ENCODE results near the gene PRDM16.
A peak's percentile ranks its signal among the peaks of the same experiment; 100 is the strongest.

Gene PRDM16

DNA sequence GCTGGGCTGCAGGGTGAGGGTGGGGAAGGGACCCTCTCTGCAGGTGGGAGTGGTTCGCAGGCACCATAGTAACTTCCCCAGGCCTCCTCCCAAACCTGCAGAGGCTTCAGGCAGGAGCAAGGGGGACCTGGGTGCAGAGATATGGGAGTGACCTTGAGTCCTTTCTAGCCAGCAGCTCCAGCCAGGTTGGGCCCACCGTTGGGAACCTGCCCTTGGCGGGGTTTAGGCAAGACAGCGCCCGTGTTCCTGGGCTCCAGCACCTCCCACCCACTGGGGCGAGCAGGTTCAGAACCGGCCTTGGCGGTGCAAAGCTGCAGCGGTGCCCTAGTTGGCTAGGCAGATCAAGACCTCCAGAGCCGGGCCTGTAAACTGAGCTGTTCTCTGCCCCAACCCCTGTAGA is 2.2 kb upstream of the PRDM16 start:
- DNase-seq (ENCODE audit: low spot score), result no peak
- Histone ChIP-seq H3K79me1 (ENCODE audit: low read depth, low read length) (peaks cover 6% of the 10 kb centered on the region), H3K23ac (ENCODE audit: low read depth, low read length, poor library complexity) (peak overlapping the region; percentile 97), H3K36me3 (replicated peaks in 1 of 2; ENCODE audit: control insufficient read depth in 2 of 2, insufficient read depth in 2 of 2, low read length in 2 of 2) (no peaks in the 10 kb centered on the region), H2AFZ (ENCODE audit: low read length) (no peak overlapping the region), H3K27me3 (ENCODE audit: control insufficient read depth in 3 of 3, insufficient read depth in 3 of 3, low read depth in 1 of 3, low read length in 3 of 3) (peaks cover 46 to 91% (median 82%) of the 10 kb centered on the region in 3 experiments), H3K14ac (ENCODE audit: low read length) (peak overlapping the region; percentile 84), H3K4ac (ENCODE audit: low read length) (no peak overlapping the region), H3K9me3 (replicated peaks in 1 of 2; ENCODE audit: control insufficient read depth in 2 of 2, insufficient read depth in 1 of 2, low read depth in 1 of 2, low read length in 2 of 2) (peaks cover 0 to 3% of the 10 kb centered on the region in 2 donors), H2BK12ac (ENCODE audit: low read length) (peak overlapping the region; percentile 30), H3K9ac (ENCODE audit: low read depth, low read length, poor library complexity) (peak overlapping the region; percentile 57), H3K4me2 (ENCODE audit: insufficient read depth, low read length, poor library complexity, severe bottlenecking) (no peak overlapping the region), H2AK5ac (ENCODE audit: low read depth, low read length) (peak overlapping the region; percentile 95), H3K4me3 (ENCODE audit: low read length in 2 of 2) (peak overlapping the region in 1 of 2 donors; percentile 39), H4K8ac (ENCODE audit: low read depth, low read length) (no peak overlapping the region), H3K27ac (replicated peaks; ENCODE audit: low read length) (no peak overlapping the region), H3K4me1 (ENCODE audit: control insufficient read depth in 2 of 2, insufficient read depth in 1 of 2, low read depth in 1 of 2, low read length in 2 of 2) (peaks cover 0 to 17% of the 10 kb centered on the region in 2 donors), H3K18ac (ENCODE audit: low read length) (peak overlapping the region; percentile 96), H2BK15ac (ENCODE audit: low read length) (peak overlapping the region; percentile 83), H4K91ac (ENCODE audit: low read depth, low read length, poor library complexity) (peak overlapping the region; percentile 24), H2BK120ac (ENCODE audit: low read depth, low read length) (peak overlapping the region; percentile 82), H2BK5ac (ENCODE audit: low read length) (no peak overlapping the region)
- no CpG with 5 or more reads among the region's 10 CpGs for WGBS, 2 donors (ENCODE audit: extremely low coverage in 2 of 2, insufficient read length in 2 of 2, insufficient replicate concordance in 1 of 2)

DNA sequence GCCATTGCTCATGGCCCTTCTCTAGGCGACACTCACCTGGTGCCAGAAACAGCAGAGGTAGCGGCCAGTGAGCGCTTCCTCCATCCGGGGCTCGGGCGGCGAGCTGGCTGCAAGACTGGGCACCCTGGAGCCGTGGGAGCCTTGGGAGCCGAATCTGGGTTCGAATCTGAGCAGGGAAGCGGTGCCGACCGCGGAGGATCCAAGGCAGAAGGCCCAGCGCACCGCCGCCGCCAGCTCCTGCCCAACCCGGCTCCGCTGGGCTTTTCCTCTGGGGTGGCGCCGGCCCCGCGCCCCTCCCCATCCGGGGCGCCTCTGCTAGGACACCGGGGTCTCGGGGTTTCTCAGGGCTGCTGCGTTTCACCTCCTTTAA is 1.7 kb upstream of the PRDM16 start:
- H2AK5ac ChIP-seq (ENCODE audit: low read depth, low read length), result peak overlapping the region; percentile 95
- peak overlapping the region; percentile 71 for H3K14ac ChIP-seq (ENCODE audit: low read length)
- peaks cover 10% of the 10 kb centered on the region for H3K79me1 ChIP-seq (ENCODE audit: low read depth, low read length)
- H3K9me3 ChIP-seq (replicated peaks in 1 of 2; ENCODE audit: control insufficient read depth in 2 of 2, insufficient read depth in 1 of 2, low read depth in 1 of 2, low read length in 2 of 2), result peaks cover 0 to 3% of the 10 kb centered on the region in 2 donors
- H3K4me3 ChIP-seq (ENCODE audit: low read length in 2 of 2), result peak overlapping the region in 1 of 2 donors; percentile 76
- H2AFZ ChIP-seq (ENCODE audit: low read length), result no peak overlapping the region
- peak overlapping the region; percentile 70 for H3K9ac ChIP-seq (ENCODE audit: low read depth, low read length, poor library complexity)
- H3K4me1 ChIP-seq (ENCODE audit: control insufficient read depth in 2 of 2, insufficient read depth in 1 of 2, low read depth in 1 of 2, low read length in 2 of 2), result peaks cover 0 to 20% of the 10 kb centered on the region in 2 donors
- H4K8ac ChIP-seq (ENCODE audit: low read depth, low read length), result no peak overlapping the region
- peak overlapping the region; percentile 97 for H3K23ac ChIP-seq (ENCODE audit: low read depth, low read length, poor library complexity)
- peaks cover 48 to 91% (median 82%) of the 10 kb centered on the region in 3 experiments for H3K27me3 ChIP-seq (ENCODE audit: control insufficient read depth in 3 of 3, insufficient read depth in 3 of 3, low read depth in 1 of 3, low read length in 3 of 3)
- H3K4ac ChIP-seq (ENCODE audit: low read length), result no peak overlapping the region
- H3K4me2 ChIP-seq (ENCODE audit: insufficient read depth, low read length, poor library complexity, severe bottlenecking), result peak overlapping the region; percentile 93
- H2BK5ac ChIP-seq (ENCODE audit: low read length), result peak overlapping the region; percentile 82
- no CpG with 5 or more reads among the region's 29 CpGs for WGBS, 2 donors (ENCODE audit: extremely low coverage in 2 of 2, insufficient read length in 2 of 2, insufficient replicate concordance in 1 of 2)
- H2BK120ac ChIP-seq (ENCODE audit: low read depth, low read length), result peak overlapping the region; percentile 47
- H3K18ac ChIP-seq (ENCODE audit: low read length), result peak overlapping the region; percentile 96
- no peaks in the 10 kb centered on the region for H3K36me3 ChIP-seq (replicated peaks in 1 of 2; ENCODE audit: control insufficient read depth in 2 of 2, insufficient read depth in 2 of 2, low read length in 2 of 2)
- no peak overlapping the region for H4K91ac ChIP-seq (ENCODE audit: low read depth, low read length, poor library complexity)
- no peak for DNase-seq (ENCODE audit: low spot score)
- peak overlapping the region; percentile 73 for H2BK12ac ChIP-seq (ENCODE audit: low read length)
- H3K27ac ChIP-seq (replicated peaks; ENCODE audit: low read length), result no peak overlapping the region
- peak overlapping the region; percentile 83 for H2BK15ac ChIP-seq (ENCODE audit: low read length)

DNA sequence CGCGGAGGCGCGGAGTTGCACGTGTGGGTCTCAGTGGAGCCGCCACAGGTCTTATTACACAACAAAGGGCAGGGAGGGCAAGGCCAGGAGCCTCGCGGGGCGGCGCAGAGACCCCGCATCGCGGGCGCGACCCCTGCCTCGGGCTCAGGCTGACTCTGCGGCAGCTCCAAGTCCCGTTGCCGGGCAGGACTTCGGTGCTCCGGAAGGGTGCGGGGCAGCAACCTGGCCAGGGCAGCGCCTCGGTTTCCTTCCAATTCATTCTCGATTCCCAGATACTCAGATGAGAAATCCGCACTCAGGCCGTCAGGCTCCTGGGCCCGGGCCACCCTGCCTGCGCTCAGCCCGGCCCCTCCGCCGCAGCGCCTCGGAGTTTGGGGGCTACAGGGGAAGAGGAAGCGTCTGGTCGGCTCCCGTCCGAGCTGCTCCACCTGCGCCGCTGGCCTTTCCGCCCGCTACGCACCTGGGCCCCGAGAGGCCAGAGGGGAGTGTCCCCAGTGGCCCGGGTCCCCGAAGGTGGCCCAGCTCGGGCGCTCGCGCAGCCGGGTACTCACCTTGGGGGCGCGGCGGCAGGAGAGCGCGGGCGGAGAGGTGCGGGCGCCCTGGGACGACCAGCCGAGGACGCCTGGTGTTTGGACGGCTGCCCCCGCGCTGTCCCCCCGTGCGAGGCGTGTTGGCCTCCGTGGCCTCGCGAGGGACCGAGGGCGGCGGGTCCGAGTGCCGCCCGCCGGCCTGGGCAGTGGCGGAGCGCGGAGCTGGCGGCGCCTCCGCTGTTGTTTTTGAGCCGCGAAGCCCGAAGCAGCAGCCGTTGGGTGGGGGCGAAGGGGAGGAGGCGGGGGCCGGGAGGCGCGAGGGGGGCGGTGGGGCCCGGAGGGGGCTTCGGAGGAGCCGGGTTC is 1.1 kb upstream of the PRDM16 start:
- H3K4me1 ChIP-seq (ENCODE audit: control insufficient read depth in 2 of 2, insufficient read depth in 1 of 2, low read depth in 1 of 2, low read length in 2 of 2), result peaks cover 0 to 23% of the 10 kb centered on the region in 2 donors
- H3K36me3 ChIP-seq (replicated peaks in 1 of 2; ENCODE audit: control insufficient read depth in 2 of 2, insufficient read depth in 2 of 2, low read length in 2 of 2), result no peaks in the 10 kb centered on the region
- H3K4me3 ChIP-seq (ENCODE audit: low read length in 2 of 2), result peak overlapping the region in 1 of 2 donors; percentile 76
- peak overlapping the region; percentile 84 for H3K4ac ChIP-seq (ENCODE audit: low read length)
- H3K27me3 ChIP-seq (ENCODE audit: control insufficient read depth in 3 of 3, insufficient read depth in 3 of 3, low read depth in 1 of 3, low read length in 3 of 3), result peaks cover 54 to 91% (median 82%) of the 10 kb centered on the region in 3 experiments
- H4K91ac ChIP-seq (ENCODE audit: low read depth, low read length, poor library complexity), result peak overlapping the region; percentile 97
- peaks cover 15% of the 10 kb centered on the region for H3K79me1 ChIP-seq (ENCODE audit: low read depth, low read length)
- DNase-seq (ENCODE audit: low spot score), result no peak
- H3K23ac ChIP-seq (ENCODE audit: low read depth, low read length, poor library complexity), result peak overlapping the region; percentile 97
- peak overlapping the region; percentile 73 for H2BK12ac ChIP-seq (ENCODE audit: low read length)
- H4K8ac ChIP-seq (ENCODE audit: low read depth, low read length), result no peak overlapping the region
- H2BK5ac ChIP-seq (ENCODE audit: low read length), result peak overlapping the region; percentile 82
- H3K4me2 ChIP-seq (ENCODE audit: insufficient read depth, low read length, poor library complexity, severe bottlenecking), result peak overlapping the region; percentile 93
- peaks cover 0 to 3% of the 10 kb centered on the region in 2 donors for H3K9me3 ChIP-seq (replicated peaks in 1 of 2; ENCODE audit: control insufficient read depth in 2 of 2, insufficient read depth in 1 of 2, low read depth in 1 of 2, low read length in 2 of 2)
- H3K9ac ChIP-seq (ENCODE audit: low read depth, low read length, poor library complexity), result peak overlapping the region; percentile 90
- H2BK120ac ChIP-seq (ENCODE audit: low read depth, low read length), result peak overlapping the region; percentile 97
- no peak overlapping the region for H2AFZ ChIP-seq (ENCODE audit: low read length)
- peak overlapping the region; percentile 96 for H3K18ac ChIP-seq (ENCODE audit: low read length)
- WGBS, 2 donors (ENCODE audit: extremely low coverage in 2 of 2, insufficient read length in 2 of 2, insufficient replicate concordance in 1 of 2), result no CpG with 5 or more reads among the region's 97 CpGs
- H3K14ac ChIP-seq (ENCODE audit: low read length), result peak overlapping the region; percentile 94
- H2BK15ac ChIP-seq (ENCODE audit: low read length), result peak overlapping the region; percentile 83
- H3K27ac ChIP-seq (replicated peaks; ENCODE audit: low read length), result no peak overlapping the region
- H2AK5ac ChIP-seq (ENCODE audit: low read depth, low read length), result peak overlapping the region; percentile 95

Measured in neuronal stem cell (in vitro differentiated cells).